Ammon's horn (tissue), 1 donor: Measurements from ENCODE around the gene MYBBP1A.
A peak's percentile ranks its signal among the peaks of the same experiment; 100 is the strongest.

ENCODE experiments used
- DNase-seq: peaks from one replicate; pipeline ENCODE4 v3.0.0-alpha.2; 2016; ENCODE audit warnings: low spot score

The MYBBP1A gene

GRCh38 chr17:4519361-4519788 is 35.8 kb downstream of the MYBBP1A start:
- peak; percentile 62 for DNase-seq

GRCh38 chr17:4518901-4519300 is 36.3 kb downstream of the MYBBP1A start:
- DNase-seq: no peak

DNA sequence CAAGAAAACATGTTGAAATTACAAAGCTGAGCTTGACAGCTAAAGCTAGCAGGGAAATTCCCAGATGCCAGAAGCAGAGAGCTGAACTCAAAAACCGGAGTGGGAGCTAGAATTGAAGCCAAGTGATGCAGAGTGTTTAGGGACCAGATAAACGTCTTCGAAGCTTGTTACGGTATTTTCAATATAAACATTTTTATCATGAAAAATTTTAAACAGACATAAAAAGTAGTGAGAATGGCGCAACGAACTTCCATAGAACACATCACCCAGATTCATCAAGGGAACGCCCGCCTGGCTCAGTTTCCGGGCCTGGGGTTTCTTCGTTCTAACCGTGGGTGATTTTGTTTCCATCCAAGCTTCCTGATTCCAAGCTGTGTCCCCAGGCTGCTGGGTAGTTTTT is 38.4 kb downstream of the MYBBP1A start:
- no peak for DNase-seq

DNA sequence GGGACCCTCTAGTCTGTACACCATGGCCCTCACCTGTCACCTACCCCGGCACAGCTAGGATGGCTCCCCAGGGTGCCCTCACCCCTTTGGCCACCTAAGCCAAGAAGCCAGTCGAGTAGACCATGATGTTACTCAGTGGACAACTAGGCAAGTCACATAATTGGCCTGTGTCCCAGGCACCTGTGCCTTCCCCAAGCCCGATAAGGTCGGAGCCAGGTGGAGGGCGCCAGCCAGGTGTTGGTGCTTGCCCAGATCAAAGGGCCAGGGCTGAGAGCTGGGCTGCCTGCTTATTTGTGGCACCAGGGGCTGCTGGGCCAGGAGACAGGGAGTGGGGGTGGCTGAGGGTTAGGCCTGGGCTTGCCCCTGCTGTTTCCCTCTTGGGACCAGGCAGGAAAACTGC is 39.7 kb downstream of the MYBBP1A start:
- DNase-seq: no peak

DNA sequence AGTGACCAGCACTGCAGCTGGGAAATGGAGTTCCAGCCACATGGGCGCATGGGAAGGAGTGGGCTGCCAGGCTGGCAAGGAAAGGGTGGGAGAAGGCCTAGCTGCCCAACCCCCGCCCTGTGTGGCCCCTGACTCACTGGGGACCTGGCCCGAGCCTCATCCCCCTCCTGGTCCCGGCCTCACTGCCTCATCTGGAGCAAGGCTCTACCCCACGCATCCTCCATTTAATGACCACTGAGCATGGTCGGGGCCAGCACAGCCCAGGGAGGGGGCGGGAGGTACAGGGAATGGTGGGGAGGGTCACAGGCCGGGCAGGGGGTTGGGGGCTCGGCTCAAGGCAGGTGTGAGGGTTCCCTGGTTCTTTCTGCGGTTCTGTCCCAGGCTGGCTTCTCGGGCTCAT is 40.4 kb downstream of the MYBBP1A start:
- no peak for DNase-seq

- no peak for DNase-seq
These were observed 41.0 kb downstream of the MYBBP1A start for GRCh38 chr17:4514206-4514605.

DNA sequence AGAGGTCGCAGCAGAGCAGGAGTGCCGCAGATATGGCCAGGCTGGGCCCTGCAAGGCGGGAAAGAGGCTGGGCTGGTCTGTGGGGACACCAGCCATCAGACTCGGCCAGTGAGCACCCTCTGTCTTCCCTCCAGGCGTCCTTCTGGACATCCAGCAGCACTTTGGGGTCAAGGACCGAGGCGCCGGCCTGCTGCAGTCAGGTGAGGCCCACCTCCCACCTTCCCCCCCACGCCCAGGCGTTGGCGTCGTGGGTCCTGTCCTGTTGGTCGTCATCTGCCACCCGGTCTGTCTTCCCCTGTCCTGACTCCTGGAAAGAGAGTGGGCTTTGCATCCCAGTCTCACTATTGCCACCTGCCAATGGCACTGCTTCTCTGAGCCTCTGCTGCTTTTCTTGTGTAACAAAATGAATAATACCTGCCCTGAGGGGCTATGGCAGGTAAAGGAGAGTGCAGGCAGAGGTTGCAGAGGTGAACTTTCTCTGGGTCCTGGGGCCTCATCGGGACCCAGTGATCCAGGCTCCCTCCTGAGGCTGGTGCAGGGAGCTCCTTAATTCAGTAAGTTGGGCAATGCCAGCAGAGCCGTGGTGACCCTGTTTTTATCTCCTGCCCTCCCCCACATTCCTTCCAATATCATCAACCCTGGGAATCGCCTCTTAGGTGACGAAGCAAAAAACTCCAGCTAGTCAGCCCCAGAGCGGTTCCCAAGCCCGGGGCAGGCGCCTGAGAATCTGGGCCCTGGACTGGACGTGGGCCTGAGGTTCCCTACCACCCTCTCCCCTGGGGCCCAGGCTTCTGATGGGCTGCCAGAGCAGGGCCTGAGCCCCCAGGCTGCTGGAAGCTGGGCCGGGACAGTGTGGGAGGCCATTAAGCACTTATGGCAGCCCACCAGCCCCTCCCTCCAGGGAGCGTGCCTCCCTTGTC is 41.8 kb downstream of the MYBBP1A start:
- no peak for DNase-seq

DNA sequence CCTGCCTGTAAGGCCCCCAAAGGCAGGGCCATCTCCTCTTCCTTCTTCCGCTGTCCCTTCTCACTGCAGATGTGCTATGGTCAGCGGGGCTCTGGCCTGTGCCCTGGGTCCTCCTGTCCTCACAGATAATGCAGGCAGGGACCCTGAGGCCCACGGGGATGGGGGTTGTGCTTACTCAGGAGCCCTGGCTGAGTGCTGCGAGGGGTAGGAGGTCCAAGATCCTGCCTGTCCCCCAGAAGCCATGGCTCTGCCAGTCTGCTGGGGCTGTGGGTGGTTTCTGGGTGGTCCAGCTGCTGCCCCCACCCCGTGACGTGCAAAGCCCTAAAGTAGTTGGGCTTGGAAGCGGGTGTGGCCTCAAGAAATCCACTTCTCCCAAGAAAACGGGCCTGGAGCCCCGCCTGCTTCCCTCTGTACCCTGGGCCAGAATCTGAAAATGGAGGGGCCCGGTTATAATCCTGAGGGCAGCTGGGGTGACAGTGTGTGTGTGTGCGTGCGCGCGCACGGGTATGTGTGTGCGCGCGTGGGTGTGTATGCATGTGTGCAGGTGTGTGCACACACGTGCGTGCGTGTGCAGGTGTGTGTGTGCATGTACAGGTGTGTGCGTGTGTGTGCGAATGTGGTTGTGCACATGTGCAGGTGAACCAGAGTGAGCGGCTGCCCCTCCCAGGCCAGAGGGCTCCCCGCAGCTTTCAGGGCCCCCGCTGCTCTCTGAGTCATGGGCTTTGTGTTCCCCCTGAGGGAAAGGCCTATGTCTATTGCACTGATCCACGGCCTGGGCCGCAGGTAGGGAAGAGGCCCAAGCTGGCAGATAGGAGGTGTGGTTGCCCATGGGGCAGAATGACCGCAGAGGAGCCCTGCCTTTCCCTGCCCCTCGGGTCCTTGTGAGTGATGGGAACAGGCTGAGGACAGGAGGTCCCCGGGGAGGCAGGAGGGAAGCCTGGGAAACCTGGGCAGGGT is 42.8 kb downstream of the MYBBP1A start:
- DNase-seq: no peak

DNA sequence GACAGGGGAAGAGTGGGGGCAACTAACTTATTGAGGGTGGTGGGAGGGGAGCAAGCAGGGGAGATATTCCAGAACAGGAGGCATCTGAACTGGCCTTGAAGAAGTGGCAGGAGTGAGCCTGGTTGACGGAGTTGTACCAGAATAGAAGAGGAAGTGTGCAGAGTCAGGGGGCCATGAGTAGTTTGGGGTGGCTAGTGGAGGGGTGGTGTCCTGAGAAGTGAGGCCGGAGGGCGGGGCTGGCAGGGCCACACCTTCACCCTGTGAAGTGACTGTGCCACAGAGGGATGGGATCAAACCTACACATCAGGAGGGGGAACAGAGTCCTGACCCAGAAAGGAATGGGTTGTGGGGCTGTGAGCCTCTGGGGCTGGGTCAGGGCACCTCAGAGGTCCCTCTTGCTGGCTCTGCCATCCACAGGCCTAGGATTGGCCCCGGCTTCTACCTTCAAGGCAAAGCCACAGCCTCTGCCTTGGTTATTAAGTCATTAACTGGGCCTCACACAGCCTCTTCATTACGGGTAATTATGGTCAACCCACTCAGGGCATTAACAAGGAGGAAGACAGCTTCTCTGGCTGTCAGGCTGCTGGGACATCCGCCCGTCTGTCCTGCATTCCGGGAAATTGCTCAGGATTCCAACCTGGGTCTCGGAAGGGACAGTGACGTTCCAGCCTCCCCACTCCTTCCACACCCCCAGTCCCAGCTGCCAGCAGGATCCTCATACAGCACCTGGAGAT is 43.8 kb downstream of the MYBBP1A start:
- DNase-seq: peak; percentile 56

GRCh38 chr17:4510618-4510941 is 44.6 kb downstream of the MYBBP1A start:
- peak; percentile 43 for DNase-seq

DNA sequence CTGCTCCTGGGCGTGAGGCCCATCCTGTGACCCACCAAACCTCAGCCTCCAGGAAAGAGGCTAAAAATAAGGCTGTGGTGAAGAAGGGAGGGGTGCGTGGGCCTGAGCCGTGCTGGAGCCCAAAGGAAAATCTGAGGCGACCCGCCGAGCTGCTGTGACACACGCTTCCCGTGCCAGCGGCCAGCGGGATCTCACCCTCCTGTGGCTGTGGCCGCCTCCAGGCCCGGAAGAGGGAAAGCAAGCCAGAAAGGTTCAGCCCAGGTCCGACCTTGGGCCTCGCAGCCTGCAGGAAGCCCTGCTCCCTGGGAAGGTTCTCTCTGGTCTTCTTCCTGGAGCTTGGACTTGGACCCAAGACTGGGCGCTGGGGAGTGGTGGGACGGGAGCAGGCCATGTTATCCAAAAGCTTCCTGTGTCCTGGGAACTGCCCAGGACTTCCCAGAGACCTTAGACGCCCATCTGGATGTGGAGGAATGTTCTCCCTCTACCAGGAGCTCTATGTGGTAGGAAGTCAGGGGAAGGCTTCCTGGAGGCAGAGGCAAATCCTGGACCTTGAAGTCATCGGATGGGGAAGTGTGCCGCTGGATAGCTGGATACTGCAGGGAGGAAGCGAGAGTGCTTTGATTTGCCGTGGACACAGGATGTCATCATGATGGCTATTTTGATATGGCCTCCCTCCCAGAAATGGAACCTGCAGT is 45.1 kb downstream of the MYBBP1A start:
- DNase-seq: no peak

DNA sequence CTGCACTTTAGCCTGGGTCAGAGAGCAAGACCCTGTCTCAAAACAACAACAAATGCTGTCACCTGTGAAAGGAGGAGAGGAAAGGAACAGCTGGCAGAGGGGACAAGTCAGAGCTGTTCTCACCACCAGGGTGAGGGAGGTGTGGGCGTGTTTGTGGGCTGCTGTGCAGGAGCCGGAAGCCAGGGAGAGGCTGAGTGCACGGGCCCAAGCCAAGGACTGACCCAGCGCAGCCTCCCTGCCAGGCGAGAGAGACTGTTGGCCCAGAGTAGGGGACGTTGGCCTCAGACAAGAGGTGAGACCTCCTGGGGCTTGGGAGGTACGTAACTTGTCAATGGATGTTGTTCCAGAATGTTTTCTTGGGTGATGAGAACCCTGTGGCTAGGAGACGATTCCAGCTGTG is 45.8 kb downstream of the MYBBP1A start:
- no peak for DNase-seq

GRCh38 chr17:4508207-4508606 is 47.0 kb downstream of the MYBBP1A start:
- no peak for DNase-seq

- no peak for DNase-seq
These were observed 47.6 kb downstream of the MYBBP1A start for GRCh38 chr17:4507361-4508111.

- no peak for DNase-seq
These were observed 48.3 kb downstream of the MYBBP1A start for GRCh38 chr17:4506892-4507291.

- no peak for DNase-seq
These were observed 48.9 kb downstream of the MYBBP1A start for GRCh38 chr17:4506175-4506813.

DNA sequence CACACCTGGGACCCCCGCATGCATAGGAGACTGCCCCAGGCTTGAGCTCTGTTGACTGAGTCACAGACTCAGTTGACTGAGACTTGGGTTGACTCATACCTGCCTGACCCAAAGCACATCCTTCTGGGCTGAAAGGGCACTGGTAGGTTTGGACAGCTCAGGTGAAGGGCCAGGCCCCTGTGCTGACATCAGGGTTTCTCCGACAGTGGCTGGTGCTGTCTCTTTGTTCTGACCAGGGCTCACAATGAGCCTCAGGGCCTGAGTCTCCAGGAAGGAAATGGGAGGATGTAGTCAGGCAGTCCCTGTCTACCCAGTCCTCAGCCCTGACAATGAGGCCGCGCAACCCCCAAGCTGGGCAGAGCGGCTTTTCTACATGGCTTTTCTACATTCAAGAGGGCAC is 50.0 kb downstream of the MYBBP1A start:
- no peak for DNase-seq

DNA sequence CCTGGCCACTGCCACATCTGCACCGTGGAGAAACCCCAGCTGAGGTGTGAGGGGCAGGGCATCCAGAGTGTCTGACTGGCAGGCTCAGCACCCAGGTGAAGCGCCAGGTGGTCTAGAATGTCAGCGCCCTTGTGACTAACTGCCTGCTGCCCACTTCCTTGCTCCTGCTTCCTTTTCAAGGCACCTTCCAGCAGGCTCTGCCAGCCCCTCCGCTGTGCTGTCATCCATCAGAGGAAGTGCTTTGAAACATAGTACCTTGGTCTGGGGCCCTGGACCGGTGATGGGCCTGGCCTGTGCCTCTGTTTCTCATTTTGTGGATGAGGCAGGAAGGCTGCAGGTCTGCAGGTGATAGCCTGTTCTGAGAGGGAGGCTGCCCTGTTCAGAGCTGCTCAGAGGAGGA is 51.0 kb downstream of the MYBBP1A start:
- no peak for DNase-seq

GRCh38 chr17:4503283-4504025 is 51.7 kb downstream of the MYBBP1A start:
- peak; percentile 43 for DNase-seq
